Measurements from ENCODE around the gene GRIA4.

The GRIA4 gene

DNA sequence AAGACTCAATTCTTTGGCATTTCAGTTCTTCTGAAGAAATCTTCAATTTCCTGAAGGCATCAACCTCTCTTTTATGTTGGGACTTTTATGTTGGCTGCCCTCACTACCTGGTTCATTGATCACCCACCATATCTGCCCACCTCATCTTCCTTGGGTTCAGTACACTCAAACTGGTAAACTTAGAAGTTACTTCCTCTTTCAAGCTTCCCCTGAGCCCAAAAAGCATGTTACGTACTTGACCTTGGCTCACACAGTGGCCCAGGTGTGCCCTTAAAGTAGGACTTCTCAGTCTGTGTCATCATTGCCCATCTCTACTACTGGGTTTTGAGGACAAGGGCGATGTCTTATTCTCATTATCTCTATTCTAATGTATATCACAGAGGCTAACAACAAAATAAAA is 86.1 kb downstream of the GRIA4 start:
- no peaks in the 10 kb centered on the region for H3F3A ChIP-seq (ENCODE audit: insufficient read depth)
- no peak overlapping the region for H3K9ac ChIP-seq (ENCODE audit: low read length)
- no peaks in the 10 kb centered on the region for H3K9me3 ChIP-seq (ENCODE audit: insufficient read depth, low read length)
- TF ChIP-seq, protein P1, sequence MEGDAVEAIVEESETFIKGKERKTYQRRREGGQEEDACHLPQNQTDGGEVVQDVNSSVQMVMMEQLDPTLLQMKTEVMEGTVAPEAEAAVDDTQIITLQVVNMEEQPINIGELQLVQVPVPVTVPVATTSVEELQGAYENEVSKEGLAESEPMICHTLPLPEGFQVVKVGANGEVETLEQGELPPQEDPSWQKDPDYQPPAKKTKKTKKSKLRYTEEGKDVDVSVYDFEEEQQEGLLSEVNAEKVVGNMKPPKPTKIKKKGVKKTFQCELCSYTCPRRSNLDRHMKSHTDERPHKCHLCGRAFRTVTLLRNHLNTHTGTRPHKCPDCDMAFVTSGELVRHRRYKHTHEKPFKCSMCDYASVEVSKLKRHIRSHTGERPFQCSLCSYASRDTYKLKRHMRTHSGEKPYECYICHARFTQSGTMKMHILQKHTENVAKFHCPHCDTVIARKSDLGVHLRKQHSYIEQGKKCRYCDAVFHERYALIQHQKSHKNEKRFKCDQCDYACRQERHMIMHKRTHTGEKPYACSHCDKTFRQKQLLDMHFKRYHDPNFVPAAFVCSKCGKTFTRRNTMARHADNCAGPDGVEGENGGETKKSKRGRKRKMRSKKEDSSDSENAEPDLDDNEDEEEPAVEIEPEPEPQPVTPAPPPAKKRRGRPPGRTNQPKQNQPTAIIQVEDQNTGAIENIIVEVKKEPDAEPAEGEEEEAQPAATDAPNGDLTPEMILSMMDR (IDR thresholded peaks at IDR 0.05; ENCODE audit: insufficient read depth, low read length, poor library complexity, severe bottlenecking), result no peak
- TF ChIP-seq EZH2phosphoT487 (conservative IDR thresholded peaks at IDR 0.05; ENCODE audit: low read length), result no peak
- no peak overlapping the region for H2AFZ ChIP-seq (ENCODE audit: low read depth, low read length, severe bottlenecking)
- no peak overlapping the region for H3K4me2 ChIP-seq (ENCODE audit: low read depth, low read length, poor library complexity, severe bottlenecking)
- H3K36me3 ChIP-seq (ENCODE audit: low read length), result no peaks in the 10 kb centered on the region
- H3K27me3 ChIP-seq (ENCODE audit: low read length), result no peaks in the 10 kb centered on the region
- no peaks in the 10 kb centered on the region for H3K9me2 ChIP-seq (replicated peaks; ENCODE audit: insufficient read depth, low read length)
- no peaks in the 10 kb centered on the region for H3K79me2 ChIP-seq (ENCODE audit: insufficient read depth, low read length)
- no peaks in the 10 kb centered on the region for H4K20me1 ChIP-seq (ENCODE audit: low read depth, low read length)
- no peak overlapping the region for H3K4me3 ChIP-seq (ENCODE audit: insufficient read depth, low read length, poor library complexity, severe bottlenecking)
- no peak overlapping the region for H3K27ac ChIP-seq (ENCODE audit: low read depth, low read length)

- Histone ChIP-seq H3K27me3 (ENCODE audit: low read length) (no peaks in the 10 kb centered on the region), H3K79me2 (ENCODE audit: insufficient read depth, low read length) (no peaks in the 10 kb centered on the region), H3K9me3 (ENCODE audit: insufficient read depth, low read length) (no peaks in the 10 kb centered on the region), H2AFZ (ENCODE audit: low read depth, low read length, severe bottlenecking) (no peak overlapping the region), H3K36me3 (ENCODE audit: low read length) (no peaks in the 10 kb centered on the region), H3K4me3 (ENCODE audit: insufficient read depth, low read length, poor library complexity, severe bottlenecking) (no peak overlapping the region), H3K4me2 (ENCODE audit: low read depth, low read length, poor library complexity, severe bottlenecking) (no peak overlapping the region), H3K9me2 (replicated peaks; ENCODE audit: insufficient read depth, low read length) (no peaks in the 10 kb centered on the region), H4K20me1 (ENCODE audit: low read depth, low read length) (no peaks in the 10 kb centered on the region), H3K9ac (ENCODE audit: low read length) (no peak overlapping the region), H3K27ac (ENCODE audit: low read depth, low read length) (no peak overlapping the region), H3F3A (ENCODE audit: insufficient read depth) (no peaks in the 10 kb centered on the region)
- TF ChIP-seq, protein P1 (IDR thresholded peaks at IDR 0.05; ENCODE audit: insufficient read depth, low read length, poor library complexity, severe bottlenecking), result no peak
- TF ChIP-seq EZH2phosphoT487 (conservative IDR thresholded peaks at IDR 0.05; ENCODE audit: low read length), result no peak
Observed at GRCh38 chr11:105697291-105697690, 87.4 kb downstream of the GRIA4 start.

GRCh38 chr11:105699203-105699602 is 89.3 kb downstream of the GRIA4 start:
- Histone ChIP-seq H3K36me3 (ENCODE audit: low read length) (no peaks in the 10 kb centered on the region), H3K4me3 (ENCODE audit: insufficient read depth, low read length, poor library complexity, severe bottlenecking) (no peak overlapping the region), H3K27me3 (ENCODE audit: low read length) (no peaks in the 10 kb centered on the region), H2AFZ (ENCODE audit: low read depth, low read length, severe bottlenecking) (no peak overlapping the region), H3K4me2 (ENCODE audit: low read depth, low read length, poor library complexity, severe bottlenecking) (no peak overlapping the region), H3K9me3 (ENCODE audit: insufficient read depth, low read length) (no peaks in the 10 kb centered on the region), H3K79me2 (ENCODE audit: insufficient read depth, low read length) (no peaks in the 10 kb centered on the region), H4K20me1 (ENCODE audit: low read depth, low read length) (no peaks in the 10 kb centered on the region), H3F3A (ENCODE audit: insufficient read depth) (no peaks in the 10 kb centered on the region), H3K9me2 (replicated peaks; ENCODE audit: insufficient read depth, low read length) (no peaks in the 10 kb centered on the region), H3K9ac (ENCODE audit: low read length) (no peak overlapping the region), H3K27ac (ENCODE audit: low read depth, low read length) (no peak overlapping the region)
- TF ChIP-seq, protein P1 (IDR thresholded peaks at IDR 0.05; ENCODE audit: insufficient read depth, low read length, poor library complexity, severe bottlenecking), result no peak
- no peak for TF ChIP-seq EZH2phosphoT487 (conservative IDR thresholded peaks at IDR 0.05; ENCODE audit: low read length)
